GM12878 (cell line): ENCODE results near the gene CLC. TPM values are rescaled to one million over a fixed set of nuclear protein-coding genes. Genes with fewer than 3 reads are reported as not detected.

Source experiments
- ATF2 ChIP-seq: IDR thresholded peaks from 2 replicates; pipeline ENCODE4 v1.6.1; 2012; ENCODE audit warnings: low read length, inconsistent platforms
- ATF3 ChIP-seq: IDR thresholded peaks from 2 replicates; pipeline ENCODE4 v1.6.1; 2011; ENCODE audit warnings: low read depth, mild to moderate bottlenecking, low read length, moderate library complexity, borderline replicate concordance; ENCODE audit errors: extremely low read depth
- BACH1 ChIP-seq: fragments of 450-650 bp; IDR thresholded peaks from 2 replicates; pipeline ENCODE4 v1.6.1; 2017; ENCODE audit warnings: mild to moderate bottlenecking, borderline replicate concordance
- BMI1 ChIP-seq: fragments of 450-650 bp; IDR thresholded peaks from 2 replicates; pipeline ENCODE4 v1.6.1; 2016; ENCODE audit warnings: mild to moderate bottlenecking, moderate library complexity, borderline replicate concordance
- CTCF ChIP-seq, 3 experiments: IDR thresholded peaks in 2 of 3; conservative IDR thresholded peaks in 1 of 3; 2 replicates each; pipeline ENCODE4 v1.5.1; 2011; ENCODE audit warnings: low read depth in 3 of 3, low read length in 3 of 3, mild to moderate bottlenecking in 3 of 3, control low read depth in 2 of 3, moderate library complexity in 2 of 3, inconsistent platforms in 1 of 3, mixed read lengths in 1 of 3; ENCODE audit not compliant: control insufficient read depth in 2 of 3, insufficient read depth in 1 of 3; ENCODE audit errors: extremely low read depth in 1 of 3
- ETV6 ChIP-seq, 2 experiments: fragments of 450-650 bp in 1 of 2; IDR thresholded peaks in 1 of 2; conservative IDR thresholded peaks in 1 of 2; 2 replicates each; pipeline ENCODE4 v1.6.1; 2014; ENCODE audit warnings: antibody characterized with exemption in 1 of 2, borderline replicate concordance in 1 of 2, low read depth in 1 of 2, mild to moderate bottlenecking in 1 of 2, moderate library complexity in 1 of 2
- FOXK2 ChIP-seq: fragments of 450-650 bp; IDR thresholded peaks from 2 replicates; pipeline ENCODE4 v1.6.1; 2017; ENCODE audit warnings: mild to moderate bottlenecking, moderate library complexity
- GATAD2B ChIP-seq: fragments of 450-650 bp; conservative IDR thresholded peaks from 2 replicates; pipeline ENCODE4 v1.6.1; 2017; ENCODE audit warnings: low read depth, mild to moderate bottlenecking, moderate library complexity
- HDAC6 ChIP-seq: fragments of 200-600 bp; sonication (generic); IDR thresholded peaks from one replicate; pipeline ENCODE4 v1.8.0; 2017; ENCODE audit warnings: antibody characterized with exemption; ENCODE audit not compliant: unreplicated experiment
- IKZF2 ChIP-seq, 2 experiments: fragments of 450-650 bp; IDR thresholded peaks; 2 replicates each; pipeline ENCODE4 v1.6.1; 2017; ENCODE audit warnings: mild to moderate bottlenecking in 2 of 2, moderate library complexity in 2 of 2
- LARP7 ChIP-seq: fragments of 450-650 bp; IDR thresholded peaks from 2 replicates; pipeline ENCODE4 v1.6.1; 2017; ENCODE audit warnings: mild to moderate bottlenecking
- MEF2A ChIP-seq: IDR thresholded peaks from 2 replicates; pipeline ENCODE4 v1.6.1; 2011; ENCODE audit warnings: low read depth, mild to moderate bottlenecking, low read length, moderate library complexity; ENCODE audit not compliant: insufficient read depth
- NBN ChIP-seq: fragments of 450-650 bp; IDR thresholded peaks from 2 replicates; pipeline ENCODE4 v1.6.1; 2016
- NKRF ChIP-seq: fragments of 450-650 bp; conservative IDR thresholded peaks from 2 replicates; pipeline ENCODE4 v1.6.1; 2017; ENCODE audit warnings: mild to moderate bottlenecking, moderate library complexity
- NR2F1 ChIP-seq: fragments of 450-650 bp; conservative IDR thresholded peaks from 2 replicates; pipeline ENCODE4 v1.6.1; 2017; ENCODE audit warnings: mild to moderate bottlenecking
- PKNOX1 ChIP-seq: fragments of 450-650 bp; IDR thresholded peaks from 2 replicates; pipeline ENCODE4 v1.6.1; 2016; ENCODE audit warnings: mild to moderate bottlenecking
- RAD51 ChIP-seq: fragments of 450-650 bp; IDR thresholded peaks from 2 replicates; pipeline ENCODE4 v1.6.1; 2016; ENCODE audit warnings: moderate library complexity, mild to moderate bottlenecking, inconsistent platforms
- RB1 ChIP-seq: fragments of 450-650 bp; formaldehyde crosslinking; IDR thresholded peaks from 2 replicates; pipeline ENCODE4 v1.6.1; 2017; ENCODE audit warnings: mild to moderate bottlenecking, borderline replicate concordance
- RFX5 ChIP-seq: IDR thresholded peaks from 2 replicates; pipeline ENCODE4 v1.6.1; 2011; ENCODE audit warnings: low read depth, low read length, improper control_type of control experiment
- SIN3A ChIP-seq: IDR thresholded peaks from 2 replicates; pipeline ENCODE4 v1.6.1; 2012; ENCODE audit warnings: low read depth, low read length, improper control_type of control experiment
- SMC3 ChIP-seq: IDR thresholded peaks from 2 replicates; pipeline ENCODE4 v1.6.1; 2011; ENCODE audit warnings: low read length, improper control_type of control experiment, borderline replicate concordance
- SP1 ChIP-seq: IDR thresholded peaks from one replicate; pipeline ENCODE4 v1.6.1; 2011; ENCODE audit warnings: low read depth, low read length
- TBL1XR1 ChIP-seq: IDR thresholded peaks from 2 replicates; pipeline ENCODE4 v1.6.1; 2012; ENCODE audit warnings: low read depth, low read length, improper control_type of control experiment
- TCF3 ChIP-seq: IDR thresholded peaks from 2 replicates; pipeline ENCODE4 v1.6.1; 2012; ENCODE audit warnings: low read depth, mild to moderate bottlenecking, low read length, borderline replicate concordance; ENCODE audit not compliant: insufficient read depth
- TCF7 ChIP-seq: IDR thresholded peaks from 2 replicates; pipeline ENCODE4 v1.6.1; 2014; ENCODE audit warnings: antibody characterized with exemption, borderline replicate concordance
- ZNF622 ChIP-seq: fragments of 450-650 bp; IDR thresholded peaks from 2 replicates; pipeline ENCODE4 v1.6.1; 2017; ENCODE audit warnings: mild to moderate bottlenecking, inconsistent platforms
- ZZZ3 ChIP-seq: IDR thresholded peaks from 2 replicates; pipeline ENCODE4 v1.6.1; 2011; ENCODE audit warnings: low read depth; ENCODE audit not compliant: control insufficient read depth, insufficient read length
- polyA plus RNA-seq, 11 experiments: library from polyadenylated mRNA; depleted of rRNA in 4 of 11; unstranded in 6 of 11; stranded (reverse) in 5 of 11; fragments of >200 nt; fragmentation: Nextera tagmentation in 4 of 11; fragmentation: Illumina TruSeq in 1 of 11; extraction: Ambion mirVana in 4 of 11; extraction: Trizol in 1 of 11; gene quantifications; 1 replicate in 1 of 11; 2 replicates in 10 of 11; pipeline versions ENCODE4 v1.2.1 to v1.2.3, GENCODE V29; 2011 to 2016; ENCODE audit warnings: inconsistent platforms in 2 of 11, missing spikeins in 2 of 11, low read depth in 1 of 11
- total RNA-seq, 4 experiments: library from RNA; depleted of rRNA in 3 of 4; stranded (reverse); fragments of >200 nt in 3 of 4; fragmentation: Illumina TruSeq in 1 of 4; extraction: Trizol in 1 of 4; gene quantifications; 2 replicates each; pipeline versions ENCODE4 v1.2.1 to v1.2.3, GENCODE V29; 2013 to 2021

CLC gene
- total and polyA plus RNA-seq, 10 of the 15 experiments (the other 5 are each of a cell fraction or from before 2014, with no cell fraction given) = 0.18 to 0.36 (median 0.29) TPM; not detected in 4

- TF ChIP-seq PKNOX1 = peak; percentile 21; the same call in 1 of the 2 replicates
- peak; percentile 44; the same call in 1 of the 2 replicates for TF ChIP-seq MEF2A
- peak; percentile 56 to 65; a peak in 2 of 4 replicates for TF ChIP-seq IKZF2 (IDR thresholded peaks at IDR 0.05)
- no peak for TF ChIP-seq HDAC6
- no peak for TF ChIP-seq ZNF622
- TF ChIP-seq BMI1 = no peak
- no peak for TF ChIP-seq CTCF (IDR thresholded peaks at IDR 0.05 in 2 of 3, conservative IDR thresholded peaks at IDR 0.05 in 1 of 3; ENCODE audit: control insufficient read depth in 2 of 3, extremely low read depth in 1 of 3, insufficient read depth in 1 of 3, low read depth in 3 of 3, low read length in 3 of 3)
- TF ChIP-seq NKRF = no peak
- no peak for TF ChIP-seq TCF3
- TF ChIP-seq RAD51 = 0 out of 2 replicates have a peak, but pooled peaks have one; percentile 10
- no peak for TF ChIP-seq LARP7
- TF ChIP-seq NBN = peak; percentile 73; the same call in 1 of the 2 replicates
- no peak for TF ChIP-seq NR2F1
- TF ChIP-seq BACH1 = no peak
- TF ChIP-seq ZZZ3 = no peak
- no peak for TF ChIP-seq TCF7
- TF ChIP-seq ATF2 = peak; percentile 67; the same call in 1 of the 2 replicates
- TF ChIP-seq RB1 = no peak
- no peak for TF ChIP-seq GATAD2B
- TF ChIP-seq ETV6 (conservative IDR thresholded peaks at IDR 0.05 in 1 of 2, IDR thresholded peaks at IDR 0.05 in 1 of 2; ENCODE audit: borderline replicate concordance in 1 of 2, low read depth in 1 of 2) = no peak
- TF ChIP-seq RFX5 = no peak
- no peak for TF ChIP-seq SP1
- no peak for TF ChIP-seq FOXK2
- TF ChIP-seq SMC3 = peak; percentile 13; the same call in 1 of the 2 replicates
- TF ChIP-seq SIN3A = no peak
- TF ChIP-seq TBL1XR1 = no peak
- TF ChIP-seq ATF3 = no peak
These were observed 36.5 kb downstream of the CLC start (continued) for GRCh38 chr19:39701291-39701690.
